Smooth muscle cell (in vitro differentiated cells): Measurements from ENCODE around the gene ARL8A. TPM values are rescaled to one million over a fixed set of nuclear protein-coding genes. Genes with fewer than 3 reads are reported as not detected.

ENCODE experiments used
- DNase-seq: peaks from one replicate; lab custom pipeline; 2025; ENCODE audit not compliant: unreplicated experiment; lab: John Stamatoyannopoulos, UW
- H2AFZ ChIP-seq: fragments of 200-600 bp; sonication (generic); 2 replicates; pipeline ENCODE4 v1.6.0; 2016; ENCODE audit warnings: antibody characterized with exemption, low read depth, mild to moderate bottlenecking
- H3F3A ChIP-seq: fragments of 200-600 bp; sonication (generic); 2 replicates; pipeline ENCODE4 v1.6.0; 2017; ENCODE audit warnings: antibody characterized with exemption, low read depth
- H3K27ac ChIP-seq: fragments of 200-600 bp; sonication (generic); 2 replicates; pipeline ENCODE4 v1.5.1; 2016; ENCODE audit warnings: low read depth, mild to moderate bottlenecking
- H3K27me3 ChIP-seq: fragments of 200-600 bp; sonication (generic); 2 replicates; pipeline ENCODE4 v1.6.1; 2016; ENCODE audit warnings: low read depth, mild to moderate bottlenecking
- H3K36me3 ChIP-seq: fragments of 200-600 bp; sonication (generic); 2 replicates; pipeline ENCODE4 v1.5.1; 2016; ENCODE audit warnings: low read depth
- H3K4me1 ChIP-seq: fragments of 200-600 bp; sonication (generic); 2 replicates; pipeline ENCODE4 v1.5.1; 2016; ENCODE audit warnings: low read depth
- H3K4me2 ChIP-seq: fragments of 200-600 bp; sonication (generic); 2 replicates; pipeline ENCODE4 v1.6.0; 2016; ENCODE audit warnings: mild to moderate bottlenecking
- H3K4me3 ChIP-seq: fragments of 200-600 bp; sonication (generic); 2 replicates; pipeline ENCODE4 v1.5.1; 2016; ENCODE audit warnings: mild to moderate bottlenecking
- H3K79me2 ChIP-seq: fragments of 200-600 bp; sonication (generic); 2 replicates; pipeline ENCODE4 v1.6.0; 2016; ENCODE audit warnings: low read depth, mild to moderate bottlenecking
- H3K9ac ChIP-seq: fragments of 200-600 bp; sonication (generic); 2 replicates; pipeline ENCODE4 v1.6.0; 2016; ENCODE audit warnings: low read depth
- H3K9me3 ChIP-seq: fragments of 200-600 bp; sonication (generic); replicated peaks from 2 replicates; pipeline ENCODE4 v1.5.1; 2016; ENCODE audit warnings: low read depth
- H4K20me1 ChIP-seq: fragments of 200-600 bp; sonication (generic); 2 replicates; pipeline ENCODE4 v1.6.0; 2016; ENCODE audit warnings: low read depth
- WGBS: methylation state at CpG from one replicate; pipeline ENCODE4 v1.1.7; 2016; ENCODE audit warnings: low lambda C conversion rate; 5-methylcytosine and 5-hydroxymethylcytosine counted together
- polyA plus RNA-seq: library from polyadenylated mRNA; unstranded; fragments of >200 nt; fragmentation: Nextera tagmentation; extraction: Ambion mirVana; gene quantifications from 2 replicates; pipeline ENCODE4 v1.2.1, GENCODE V29; 2016
- total RNA-seq: library from RNA; depleted of rRNA; stranded (reverse); fragments of >200 nt; gene quantifications from 2 replicates; pipeline ENCODE4 v1.2.3, GENCODE V29; 2014
- TF ChIP-seq, protein P1 (sequence below): fragments of 200-600 bp; sonication (generic); IDR thresholded peaks from 2 replicates; pipeline ENCODE4 v1.5.1; 2017; ENCODE audit warnings: borderline replicate concordance, mild to moderate bottlenecking, antibody characterized with exemption; ENCODE audit not compliant: insufficient read depth, poor library complexity, severe bottlenecking

Gene ARL8A
- total and polyA plus RNA-seq, 2 experiments from 2014 or later = 44.8 to 54.7 TPM

- 90% methylated on average over 10 of the region's 11 CpGs for WGBS
Measured at GRCh38 chr1:202130297-202130721, 14.2 kb downstream of the ARL8A start.

DNA sequence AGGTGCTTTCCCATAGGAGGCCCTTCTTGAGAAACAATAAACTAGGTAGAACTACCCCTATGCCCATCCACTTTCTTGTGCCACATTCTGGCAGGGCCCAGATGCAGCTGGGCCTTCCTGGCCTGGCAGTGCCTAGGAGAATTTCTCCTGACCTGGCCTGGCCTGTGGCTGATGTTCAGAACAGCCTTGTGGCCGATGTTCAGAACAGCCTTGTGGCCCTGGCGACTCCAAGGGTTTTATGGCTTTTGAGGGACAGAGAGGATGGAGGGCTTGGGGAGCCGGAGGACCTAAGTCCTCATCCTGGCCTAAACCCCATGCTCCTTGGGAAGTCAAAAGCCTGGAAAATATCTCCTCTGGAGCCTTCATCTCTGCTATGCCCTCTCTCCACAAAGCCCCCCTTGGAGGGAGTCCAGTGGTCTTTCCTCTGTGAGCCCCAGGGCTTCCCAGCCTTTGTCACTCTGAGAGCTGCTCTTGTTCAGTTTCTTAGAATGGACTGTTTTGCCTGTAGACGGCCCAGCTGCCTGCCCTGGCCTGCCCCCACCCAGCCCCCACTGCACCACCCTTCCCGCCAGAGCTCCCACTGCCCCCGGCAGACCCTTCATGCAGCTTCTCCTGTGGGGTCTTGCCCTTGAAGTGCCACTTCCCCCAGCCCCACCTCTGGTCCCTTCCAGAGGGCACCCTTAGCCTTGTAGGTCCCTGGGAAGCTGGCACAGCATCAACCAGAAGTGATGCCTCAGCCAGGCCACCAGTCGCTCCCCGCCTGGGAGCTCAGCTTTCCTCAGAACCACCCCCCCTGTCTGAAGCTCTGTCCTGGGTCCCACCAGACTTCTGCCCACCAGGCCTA is 14.9 kb downstream of the ARL8A start:
- H3K4me1 ChIP-seq = no peaks in the 10 kb centered on the region
- H2AFZ ChIP-seq = no peak overlapping the region
- H3K4me3 ChIP-seq = no peak overlapping the region
- no peaks in the 10 kb centered on the region for H3K27me3 ChIP-seq
- DNase-seq = no peak
- H4K20me1 ChIP-seq = peaks cover 8% of the 10 kb centered on the region
- H3K27ac ChIP-seq = no peak overlapping the region
- H3K4me2 ChIP-seq = no peak overlapping the region
- no peaks in the 10 kb centered on the region for H3K9me3 ChIP-seq
- 91% methylated on average over 8 of the region's 8 CpGs for WGBS
- no peaks in the 10 kb centered on the region for H3K79me2 ChIP-seq
- no peaks in the 10 kb centered on the region for H3F3A ChIP-seq
- no peak overlapping the region for H3K9ac ChIP-seq
- H3K36me3 ChIP-seq = no peaks in the 10 kb centered on the region
- TF ChIP-seq, protein P1, sequence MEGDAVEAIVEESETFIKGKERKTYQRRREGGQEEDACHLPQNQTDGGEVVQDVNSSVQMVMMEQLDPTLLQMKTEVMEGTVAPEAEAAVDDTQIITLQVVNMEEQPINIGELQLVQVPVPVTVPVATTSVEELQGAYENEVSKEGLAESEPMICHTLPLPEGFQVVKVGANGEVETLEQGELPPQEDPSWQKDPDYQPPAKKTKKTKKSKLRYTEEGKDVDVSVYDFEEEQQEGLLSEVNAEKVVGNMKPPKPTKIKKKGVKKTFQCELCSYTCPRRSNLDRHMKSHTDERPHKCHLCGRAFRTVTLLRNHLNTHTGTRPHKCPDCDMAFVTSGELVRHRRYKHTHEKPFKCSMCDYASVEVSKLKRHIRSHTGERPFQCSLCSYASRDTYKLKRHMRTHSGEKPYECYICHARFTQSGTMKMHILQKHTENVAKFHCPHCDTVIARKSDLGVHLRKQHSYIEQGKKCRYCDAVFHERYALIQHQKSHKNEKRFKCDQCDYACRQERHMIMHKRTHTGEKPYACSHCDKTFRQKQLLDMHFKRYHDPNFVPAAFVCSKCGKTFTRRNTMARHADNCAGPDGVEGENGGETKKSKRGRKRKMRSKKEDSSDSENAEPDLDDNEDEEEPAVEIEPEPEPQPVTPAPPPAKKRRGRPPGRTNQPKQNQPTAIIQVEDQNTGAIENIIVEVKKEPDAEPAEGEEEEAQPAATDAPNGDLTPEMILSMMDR = no peak

More at GRCh38 chr1:202130297-202130721, 14.2 kb downstream of the ARL8A start:
- no peak for DNase-seq
- Histone ChIP-seq H3K27me3 (no peaks in the 10 kb centered on the region), H3K79me2 (no peaks in the 10 kb centered on the region), H3K4me1 (no peaks in the 10 kb centered on the region), H3K27ac (no peak overlapping the region), H3K36me3 (no peaks in the 10 kb centered on the region), H3K4me2 (no peak overlapping the region), H3F3A (no peaks in the 10 kb centered on the region), H2AFZ (no peak overlapping the region), H3K9ac (no peak overlapping the region), H3K4me3 (no peak overlapping the region), H3K9me3 (no peaks in the 10 kb centered on the region), H4K20me1 (peaks cover 13% of the 10 kb centered on the region)
- TF ChIP-seq, protein P1 = no peak

DNA sequence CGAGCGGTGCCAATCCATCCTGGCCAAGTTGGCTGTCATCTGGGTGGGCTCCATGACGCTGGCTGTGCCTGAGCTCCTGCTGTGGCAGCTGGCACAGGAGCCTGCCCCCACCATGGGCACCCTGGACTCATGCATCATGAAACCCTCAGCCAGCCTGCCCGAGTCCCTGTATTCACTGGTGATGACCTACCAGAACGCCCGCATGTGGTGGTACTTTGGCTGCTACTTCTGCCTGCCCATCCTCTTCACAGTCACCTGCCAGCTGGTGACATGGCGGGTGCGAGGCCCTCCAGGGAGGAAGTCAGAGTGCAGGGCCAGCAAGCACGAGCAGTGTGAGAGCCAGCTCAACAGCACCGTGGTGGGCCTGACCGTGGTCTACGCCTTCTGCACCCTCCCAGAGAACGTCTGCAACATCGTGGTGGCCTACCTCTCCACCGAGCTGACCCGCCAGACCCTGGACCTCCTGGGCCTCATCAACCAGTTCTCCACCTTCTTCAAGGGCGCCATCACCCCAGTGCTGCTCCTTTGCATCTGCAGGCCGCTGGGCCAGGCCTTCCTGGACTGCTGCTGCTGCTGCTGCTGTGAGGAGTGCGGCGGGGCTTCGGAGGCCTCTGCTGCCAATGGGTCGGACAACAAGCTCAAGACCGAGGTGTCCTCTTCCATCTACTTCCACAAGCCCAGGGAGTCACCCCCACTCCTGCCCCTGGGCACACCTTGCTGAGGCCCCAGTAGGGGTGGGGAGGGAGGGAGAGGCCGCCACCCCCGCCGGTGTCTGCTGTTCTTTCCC is 16.5 kb downstream of the ARL8A start:
- Histone ChIP-seq H3K27ac (no peak overlapping the region), H2AFZ (no peak overlapping the region), H3K9me3 (no peaks in the 10 kb centered on the region), H3K9ac (no peak overlapping the region), H3K4me3 (no peak overlapping the region), H3F3A (no peaks in the 10 kb centered on the region), H3K36me3 (no peaks in the 10 kb centered on the region), H3K79me2 (no peaks in the 10 kb centered on the region), H4K20me1 (no peaks in the 10 kb centered on the region), H3K4me1 (no peaks in the 10 kb centered on the region), H3K4me2 (no peak overlapping the region), H3K27me3 (no peaks in the 10 kb centered on the region)
- TF ChIP-seq, protein P1 = no peak
- 99% methylated on average over 24 of the region's 26 CpGs for WGBS
- no peak for DNase-seq
